Measurements from ENCODE around the gene RMDN2. TPM values are rescaled to one million over a fixed set of nuclear protein-coding genes. Genes with fewer than 3 reads are reported as not detected.

RMDN2 gene
- polyA plus RNA-seq, 2 of the 4 experiments (the other 2 are of a cell fraction): 4.6 to 6.9 TPM

- DNase-seq (ENCODE audit: low read depth in 1 of 2, low spot score in 1 of 2): peak in 1 of 2 experiments; percentile 53
- Histone ChIP-seq H3K4me2 (peak overlapping the region; percentile 14; the same call in 2 of the 3 replicates), H3K9me3 (no peaks in the 10 kb centered on the region), H3K4me1 (peaks cover 11% of the 10 kb centered on the region; the same call in 2 of the 3 replicates), H3K27ac (no peak overlapping the region), H3K4me3 (no peak overlapping the region)
- 58% methylated on average over 5 of the region's 5 CpGs for whole genome bisulfite sequencing (ENCODE audit: missing lambda C conversion rate)
- TF ChIP-seq POLR2AphosphoS2 (conservative IDR thresholded peaks at IDR 0.05; ENCODE audit: low read length) (no peak), USF2 (IDR thresholded peaks at IDR 0.05) (no peak), MAFK (IDR thresholded peaks at IDR 0.05; ENCODE audit: partially characterized antibody) (peak; percentile 78), CEBPB (IDR thresholded peaks at IDR 0.05) (peak in 1 of 2 experiments; percentile 63; a peak in 2 of 4 replicates), FOXS1 (CRISPR knock-in tag; IDR thresholded peaks at IDR 0.05) (no peak), FOSL2 (IDR thresholded peaks at IDR 0.05) (no peak), FOSL2 (CRISPR knock-in tag; IDR thresholded peaks at IDR 0.05) (peak; percentile 53), EP300 (IDR thresholded peaks at IDR 0.05) (no peak), HES2 (IDR thresholded peaks at IDR 0.05) (no peak), ZSCAN20 (CRISPR knock-in tag; IDR thresholded peaks at IDR 0.05) (no peak), PBX3 (IDR thresholded peaks at IDR 0.05) (no peak), GATA3 (IDR thresholded peaks at IDR 0.05; ENCODE audit: borderline replicate concordance) (no peak; the same call in 1 of the 2 replicates), ELK1 (IDR thresholded peaks at IDR 0.05; ENCODE audit: low read depth, low read length) (no peak), RNF2 (IDR thresholded peaks at IDR 0.05; ENCODE audit: borderline replicate concordance, low read depth) (no peak)
- peak in 1 of 2 experiments; percentile 35; a peak in 2 of 6 replicates for ATAC-seq
- CTCF ChIA-PET: interaction anchor here (0.6 to 1.5 kb wide), 4 partner anchors 12 to 1066 kb away, joined by 3 to 7 read pairs (median 4); partner anchors contain the start of gene CYP1B1
- FAIRE-seq: no peak
- POLR2A ChIA-PET: no interaction called here
These were observed 139.9 kb downstream of the RMDN2 start for GRCh38 chr2:38064801-38065501.

- Histone ChIP-seq H3K4me2 (no peak overlapping the region; the same call in 2 of the 3 replicates), H3K4me1 (peaks cover 11% of the 10 kb centered on the region; the same call in 2 of the 3 replicates), H3K27ac (no peak overlapping the region), H3K4me3 (no peak overlapping the region), H3K9me3 (no peaks in the 10 kb centered on the region)
- 0 out of 4 replicates have a peak, but pooled peaks of 1 of the 2 experiments have one; percentile 9 for TF ChIP-seq CEBPB (IDR thresholded peaks at IDR 0.05)
- TF ChIP-seq CBX8 (IDR thresholded peaks at IDR 0.05): no peak
- WGBS (ENCODE audit: missing lambda C conversion rate): 78% methylated on average over 6 of the region's 6 CpGs
- FAIRE-seq: no peak
- no peak for DNase-seq (ENCODE audit: low read depth in 1 of 2, low spot score in 1 of 2)
- CTCF ChIA-PET: interaction anchor here (0.6 to 1.5 kb wide), 3 partner anchors 11 to 1066 kb away, joined by 3 to 7 read pairs (median 5); partner anchors contain the start of gene CYP1B1
- POLR2A ChIA-PET: no interaction called here
- ATAC-seq: peak; percentile 51 to 57; a peak in 4 of 6 replicates
These were observed 140.5 kb downstream of the RMDN2 start for GRCh38 chr2:38065502-38066135.

- POLR2A ChIA-PET: no interaction called here
- ATAC-seq (no peak), DNase-seq (ENCODE audit: low read depth in 1 of 2, low spot score in 1 of 2) (no peak), FAIRE-seq (no peak)
- Histone ChIP-seq H3K4me2 (peak overlapping the region; percentile 33; the same call in 2 of the 3 replicates), H3K4me1 (peaks cover 11% of the 10 kb centered on the region; the same call in 2 of the 3 replicates), H3K27ac (no peak overlapping the region), H3K4me3 (no peak overlapping the region), H3K9me3 (no peaks in the 10 kb centered on the region)
- WGBS (ENCODE audit: missing lambda C conversion rate): 80% methylated on average over 6 of the region's 6 CpGs
- TF ChIP-seq KDM5A (IDR thresholded peaks at IDR 0.05) (no peak), E2F6 (IDR thresholded peaks at IDR 0.05; ENCODE audit: borderline replicate concordance, low read depth) (no peak), HEYL (CRISPR knock-in tag; IDR thresholded peaks at IDR 0.05) (no peak), JUNB (IDR thresholded peaks at IDR 0.05) (no peak), TFCP2L1 (CRISPR knock-in tag; IDR thresholded peaks at IDR 0.05) (no peak), ZSCAN20 (CRISPR knock-in tag; IDR thresholded peaks at IDR 0.05) (no peak)
- CTCF ChIA-PET: no interaction called here
These were observed 141.5 kb downstream of the RMDN2 start for GRCh38 chr2:38066421-38067115.
